Fibroblast of villous mesenchyme (primary cell): ENCODE data around the gene PITPNM3. TPM values are rescaled to one million over a fixed set of nuclear protein-coding genes. Genes with fewer than 3 reads are reported as not detected.

ENCODE experiments used
- DNase-seq: peaks from one replicate; pipeline ENCODE4 v3.0.0-alpha.2; 2010; ENCODE audit warnings: low read depth
- H3K4me3 ChIP-seq: 2 replicates; pipeline ENCODE4 v1.5.1; 2011; ENCODE audit warnings: low read depth, mild to moderate bottlenecking, low read length
- CTCF ChIP-seq: IDR thresholded peaks from 2 replicates; pipeline ENCODE4 v1.5.1; 2012; ENCODE audit warnings: low read depth, mild to moderate bottlenecking, low read length; ENCODE audit not compliant: insufficient read depth
- total RNA-seq: library from RNA; depleted of rRNA; stranded (reverse); fragments of >200 nt; gene quantifications from 2 replicates; pipeline ENCODE4 v1.2.3, GENCODE V29; 2012

The PITPNM3 gene
- total RNA-seq, 1 donor = under 0.01 TPM

GRCh38 chr17:6476810-6477179 is 79.6 kb downstream of the PITPNM3 start:
- no peak for TF ChIP-seq CTCF
- DNase-seq = no peak
- H3K4me3 ChIP-seq = no peak overlapping the region

- no peak for TF ChIP-seq CTCF
- H3K4me3 ChIP-seq = no peak overlapping the region
- no peak for DNase-seq
Observed at GRCh38 chr17:6476076-6476809, 80.1 kb downstream of the PITPNM3 start.

GRCh38 chr17:6475411-6475810 is 80.9 kb downstream of the PITPNM3 start:
- no peak for TF ChIP-seq CTCF
- H3K4me3 ChIP-seq = no peak overlapping the region
- no peak for DNase-seq

- H3K4me3 ChIP-seq = no peak overlapping the region
- DNase-seq = peak; percentile 34
- TF ChIP-seq CTCF = no peak
Observed at GRCh38 chr17:6474906-6475305, 81.4 kb downstream of the PITPNM3 start.

GRCh38 chr17:6474376-6474775 is 82.0 kb downstream of the PITPNM3 start:
- no peak for DNase-seq
- no peak for TF ChIP-seq CTCF

GRCh38 chr17:6473128-6473767 is 83.1 kb downstream of the PITPNM3 start:
- DNase-seq = peak; percentile 67
- TF ChIP-seq CTCF = peak; percentile 99
- no peak overlapping the region for H3K4me3 ChIP-seq

More at GRCh38 chr17:6474376-6474775, 82.0 kb downstream of the PITPNM3 start:
- no peak overlapping the region for H3K4me3 ChIP-seq
